Eye (tissue), 1 donor: ENCODE data around the gene CCDC137.
A peak's percentile ranks its signal among the peaks of the same experiment; 100 is the strongest.
"Not testable (repeated sequence)": the region's sequence is repeated elsewhere in the genome, so short reads cannot be mapped to it uniquely, and the experiment has no call there.

ENCODE experiments used
- DNase-seq: peaks from one replicate; pipeline ENCODE4 v3.0.0-alpha.2; 2015

CCDC137 gene

GRCh38 chr17:81666342-81667191 is at the start of gene CCDC137, which contains the start of gene OXLD1:
Gene CCDC137 (plus strand): TSS chr17:81666737. CDS start chr17:81666767, 30 bp downstream.
Gene OXLD1 (minus strand): TSS chr17:81666605. CDS start chr17:81666577, 28 bp downstream.
- peak; percentile 98 for DNase-seq

GRCh38 chr17:81616877-81617276 is 49.7 kb upstream of the CCDC137 start:
- DNase-seq = no peak

- not testable (repeated sequence) for DNase-seq
Observed at GRCh38 chr17:81618307-81618706, 48.2 kb upstream of the CCDC137 start.

GRCh38 chr17:81621494-81622130 is 44.9 kb upstream of the CCDC137 start:
- no peak for DNase-seq

GRCh38 chr17:81630274-81630673 is 36.3 kb upstream of the CCDC137 start:
- no peak for DNase-seq

- DNase-seq = no peak
Observed at GRCh38 chr17:81631482-81631881, 35.1 kb upstream of the CCDC137 start.

- DNase-seq = no peak
Observed at GRCh38 chr17:81635431-81635830, 31.1 kb upstream of the CCDC137 start.

- DNase-seq = no peak
Observed at GRCh38 chr17:81635973-81636504, 30.5 kb upstream of the CCDC137 start.

- DNase-seq = peak; percentile 95
Observed at GRCh38 chr17:81636505-81637288, 29.8 kb upstream of the CCDC137 start, which contains the start of the genes NPLOC4 and TSPAN10. Gene NPLOC4 (minus strand): TSS chr17:81637112. CDS start chr17:81636930, 182 bp downstream. Gene TSPAN10 (plus strand): TSS chr17:81637196. CDS start chr17:81642413, 5,217 bp downstream.

GRCh38 chr17:81638683-81639082 is 27.9 kb upstream of the CCDC137 start:
- DNase-seq = no peak

GRCh38 chr17:81640011-81640410 is 26.5 kb upstream of the CCDC137 start:
- no peak for DNase-seq

- DNase-seq = peak; percentile 20
Observed at GRCh38 chr17:81641825-81642489, 24.6 kb upstream of the CCDC137 start.

- DNase-seq = no peak
Observed at GRCh38 chr17:81644496-81644895, 22.0 kb upstream of the CCDC137 start.

GRCh38 chr17:81644976-81645952 is 21.3 kb upstream of the CCDC137 start:
- no peak for DNase-seq

GRCh38 chr17:81646869-81647600 is 19.5 kb upstream of the CCDC137 start:
- DNase-seq = no peak

- no peak for DNase-seq
Observed at GRCh38 chr17:81647640-81648012, 18.9 kb upstream of the CCDC137 start.

GRCh38 chr17:81648013-81648706 is 18.4 kb upstream of the CCDC137 start:
- DNase-seq = no peak

- DNase-seq = no peak
Observed at GRCh38 chr17:81648707-81649085, 17.8 kb upstream of the CCDC137 start.

GRCh38 chr17:81650951-81651350 is 15.6 kb upstream of the CCDC137 start:
- DNase-seq = no peak

- peak; percentile 30 for DNase-seq
Observed at GRCh38 chr17:81651692-81652091, 14.8 kb upstream of the CCDC137 start.
